ENCODE data around the gene KANSL1L. TPM values are rescaled to one million over a fixed set of nuclear protein-coding genes. Genes with fewer than 3 reads are reported as not detected.

KANSL1L gene
- total RNA-seq, 1 donor from 2014 or later: 34.4 TPM

DNA sequence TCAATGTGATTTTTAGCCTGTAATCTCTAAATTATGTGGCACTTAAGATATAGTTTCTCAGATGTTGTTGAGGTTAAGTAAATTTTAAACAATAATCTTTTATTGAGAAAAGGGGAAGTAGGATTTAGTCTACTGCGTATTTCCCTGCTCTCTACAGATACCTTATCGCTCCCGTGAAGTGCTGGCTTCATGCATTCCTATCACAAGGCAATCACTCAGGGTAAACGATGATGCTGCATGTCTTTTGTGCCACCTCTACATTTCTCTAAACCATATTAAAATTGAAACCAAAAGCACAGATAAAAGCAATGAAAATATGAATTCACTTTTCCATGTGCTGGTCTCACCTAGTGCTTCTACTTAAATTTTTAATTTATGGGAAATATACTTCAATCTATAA is 183.2 kb downstream of the KANSL1L start:
- intact Hi-C loops (cut with DNase I): no loop called here
- Histone ChIP-seq H3K36me3 (no peaks in the 10 kb centered on the region), H3K9me3 (no peaks in the 10 kb centered on the region), H3K4me1 (no peaks in the 10 kb centered on the region), H3K27ac (no peak overlapping the region), H3K4me3 (no peak overlapping the region), H3K27me3 (ENCODE audit: low read depth) (no peaks in the 10 kb centered on the region)
- TF ChIP-seq, protein P1, sequence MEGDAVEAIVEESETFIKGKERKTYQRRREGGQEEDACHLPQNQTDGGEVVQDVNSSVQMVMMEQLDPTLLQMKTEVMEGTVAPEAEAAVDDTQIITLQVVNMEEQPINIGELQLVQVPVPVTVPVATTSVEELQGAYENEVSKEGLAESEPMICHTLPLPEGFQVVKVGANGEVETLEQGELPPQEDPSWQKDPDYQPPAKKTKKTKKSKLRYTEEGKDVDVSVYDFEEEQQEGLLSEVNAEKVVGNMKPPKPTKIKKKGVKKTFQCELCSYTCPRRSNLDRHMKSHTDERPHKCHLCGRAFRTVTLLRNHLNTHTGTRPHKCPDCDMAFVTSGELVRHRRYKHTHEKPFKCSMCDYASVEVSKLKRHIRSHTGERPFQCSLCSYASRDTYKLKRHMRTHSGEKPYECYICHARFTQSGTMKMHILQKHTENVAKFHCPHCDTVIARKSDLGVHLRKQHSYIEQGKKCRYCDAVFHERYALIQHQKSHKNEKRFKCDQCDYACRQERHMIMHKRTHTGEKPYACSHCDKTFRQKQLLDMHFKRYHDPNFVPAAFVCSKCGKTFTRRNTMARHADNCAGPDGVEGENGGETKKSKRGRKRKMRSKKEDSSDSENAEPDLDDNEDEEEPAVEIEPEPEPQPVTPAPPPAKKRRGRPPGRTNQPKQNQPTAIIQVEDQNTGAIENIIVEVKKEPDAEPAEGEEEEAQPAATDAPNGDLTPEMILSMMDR (IDR thresholded peaks at IDR 0.05): no peak
- DNase-seq: no peak
- ATAC-seq: no peak

DNA sequence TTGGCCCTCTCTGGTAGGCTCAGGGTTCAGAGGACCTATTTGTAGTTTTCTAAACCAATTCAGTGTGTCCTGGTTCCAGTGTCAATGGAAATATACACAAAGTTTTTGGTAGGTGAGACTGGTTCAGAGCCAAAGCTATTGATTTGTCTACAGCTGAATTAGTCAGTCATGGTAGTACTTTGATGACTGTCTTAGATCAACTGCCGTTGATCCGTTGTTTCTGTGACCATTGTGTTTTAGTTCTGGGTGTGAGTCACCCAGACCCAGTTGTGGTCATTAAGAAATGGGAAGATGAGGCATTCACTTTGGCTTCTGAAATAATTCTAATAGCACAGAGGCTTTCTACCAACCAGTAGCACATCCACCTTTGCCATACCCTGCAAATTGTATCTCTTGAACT is 184.8 kb downstream of the KANSL1L start:
- TF ChIP-seq, protein P1 (IDR thresholded peaks at IDR 0.05): no peak
- Histone ChIP-seq H3K27ac (no peak overlapping the region), H3K4me1 (no peaks in the 10 kb centered on the region), H3K27me3 (ENCODE audit: low read depth) (no peaks in the 10 kb centered on the region), H3K9me3 (no peaks in the 10 kb centered on the region), H3K4me3 (no peak overlapping the region), H3K36me3 (no peaks in the 10 kb centered on the region)
- no peak for DNase-seq
- intact Hi-C loops (cut with DNase I): no loop called here
- no peak for ATAC-seq

DNA sequence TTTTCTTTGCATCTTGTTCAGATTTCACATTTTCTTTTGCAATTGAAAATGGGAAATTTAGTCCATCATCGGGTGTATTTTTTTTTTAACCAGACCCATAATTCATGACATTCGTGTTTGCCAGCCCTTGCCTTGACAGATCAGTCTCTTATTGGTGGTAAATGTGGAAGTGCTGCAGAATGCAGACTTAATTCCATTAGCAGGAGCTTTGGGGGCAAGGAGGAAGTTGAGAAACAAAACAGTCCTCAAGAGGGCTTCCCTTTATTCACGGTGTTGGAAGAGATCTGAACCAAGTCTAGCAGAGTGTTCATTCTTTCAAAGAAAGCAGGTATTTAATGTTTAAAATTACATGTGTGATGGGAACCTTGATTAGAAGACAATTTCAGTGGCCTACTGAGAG is 185.3 kb downstream of the KANSL1L start:
- Histone ChIP-seq H3K4me3 (no peak overlapping the region), H3K27ac (no peak overlapping the region), H3K9me3 (no peaks in the 10 kb centered on the region), H3K36me3 (no peaks in the 10 kb centered on the region), H3K27me3 (ENCODE audit: low read depth) (no peaks in the 10 kb centered on the region), H3K4me1 (no peaks in the 10 kb centered on the region)
- ATAC-seq (peak in 1 of 2 donors; percentile 72), DNase-seq (no peak)
- intact Hi-C loops (cut with DNase I): no loop called here
- TF ChIP-seq, protein P1 (IDR thresholded peaks at IDR 0.05): no peak

DNA sequence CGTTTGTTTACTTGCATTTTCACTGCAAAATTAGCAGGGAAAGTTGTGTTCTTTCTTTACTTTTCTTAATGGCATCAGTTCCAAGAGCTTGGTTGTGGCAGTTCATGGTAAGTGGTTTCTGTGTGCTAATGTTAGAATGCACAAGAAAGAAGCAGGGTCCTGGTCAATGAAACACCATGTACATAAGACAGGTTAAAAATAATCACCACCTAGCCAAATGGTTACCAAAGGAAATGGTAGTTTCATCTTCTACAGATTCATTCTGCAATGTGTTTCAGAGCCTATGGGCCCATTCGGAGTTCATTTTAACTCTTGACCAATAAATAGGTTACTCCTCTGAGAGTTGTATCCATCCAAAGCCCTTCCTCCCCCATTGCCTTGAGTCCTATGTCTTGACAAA is 186.9 kb downstream of the KANSL1L start:
- ATAC-seq (no peak), DNase-seq (no peak)
- Histone ChIP-seq H3K27ac (no peak overlapping the region), H3K36me3 (no peaks in the 10 kb centered on the region), H3K9me3 (no peaks in the 10 kb centered on the region), H3K4me3 (no peak overlapping the region), H3K27me3 (ENCODE audit: low read depth) (no peaks in the 10 kb centered on the region), H3K4me1 (no peaks in the 10 kb centered on the region)
- intact Hi-C loops (cut with DNase I): no loop called here
- TF ChIP-seq, protein P1 (IDR thresholded peaks at IDR 0.05): no peak

DNA sequence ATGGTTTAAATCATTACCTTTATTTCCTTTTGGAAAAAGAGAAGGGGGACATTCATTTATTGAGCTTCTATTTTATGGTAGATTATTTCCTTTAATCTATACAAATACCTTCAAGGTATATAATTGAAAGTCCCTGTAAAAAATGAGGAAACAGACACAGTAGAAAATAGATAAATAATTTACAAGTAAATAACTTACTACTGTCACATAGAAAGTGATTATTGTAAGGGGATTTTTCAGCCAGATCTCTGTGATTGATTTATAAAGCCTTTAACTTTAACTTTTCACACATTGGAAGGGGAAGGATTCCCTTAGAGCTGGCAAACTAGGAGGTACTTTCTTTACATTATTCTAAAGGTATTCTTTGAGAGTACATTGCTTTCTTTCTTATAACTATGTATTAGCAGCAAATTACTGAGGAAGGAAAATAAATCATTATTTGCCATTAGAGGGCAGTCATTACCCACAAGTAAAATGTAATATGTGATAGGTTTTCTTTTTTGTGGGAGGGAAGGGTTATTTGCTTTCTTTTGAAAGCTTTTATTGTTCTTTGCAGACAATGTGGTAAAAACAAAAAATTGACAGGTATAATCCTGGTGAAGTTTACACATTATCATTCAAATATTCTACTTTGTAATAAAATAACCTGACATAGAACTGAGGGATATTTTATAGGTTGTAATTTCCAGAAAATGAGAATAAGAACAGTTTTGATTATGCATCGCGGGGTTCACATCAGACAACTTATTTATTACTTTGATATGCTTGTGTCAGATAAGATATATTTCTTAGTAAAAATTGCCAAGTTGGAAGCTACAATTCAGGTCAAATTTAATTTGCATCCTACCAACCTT is 193.6 kb downstream of the KANSL1L start:
- DNase-seq: no peak
- H3K9me3 ChIP-seq: no peaks in the 10 kb centered on the region
- no peak overlapping the region for H3K4me3 ChIP-seq
- H3K4me1 ChIP-seq: no peaks in the 10 kb centered on the region
- H3K27ac ChIP-seq: no peak overlapping the region
- TF ChIP-seq, protein P1 (IDR thresholded peaks at IDR 0.05): peak; percentile 56
- peak in 1 of 2 donors; percentile 56 for ATAC-seq
- no peaks in the 10 kb centered on the region for H3K36me3 ChIP-seq
- no peaks in the 10 kb centered on the region for H3K27me3 ChIP-seq (ENCODE audit: low read depth)
- intact Hi-C loops (cut with DNase I): loop anchor here (5.0 kb wide), 1 partner anchor 215 kb away; no protein-coding TSS in a partner anchor

Measured in lower lobe of right lung (tissue), 2 donors.